ENCODE measurements around the gene FTSJ1. TPM values are rescaled to one million over a fixed set of nuclear protein-coding genes. Genes with fewer than 3 reads are reported as not detected.

The FTSJ1 gene
- total RNA-seq, 1 experiment from 2014 or later: 49.4 TPM

GRCh38 chrX:48520976-48521352 is 45.0 kb downstream of the FTSJ1 start:
- Histone ChIP-seq H3K23me2 (ENCODE audit: insufficient read length, low read depth, low read length, poor library complexity, severe bottlenecking) (no peaks in the 10 kb centered on the region), H3K79me1 (ENCODE audit: insufficient read depth, low read depth, low read length, poor library complexity, severe bottlenecking) (no peaks in the 10 kb centered on the region), H2BK5ac (ENCODE audit: insufficient read length, low read length) (no peak overlapping the region), H3K4me1 (ENCODE audit: insufficient read depth, low read length) (no peaks in the 10 kb centered on the region), H3K23ac (ENCODE audit: insufficient read length, low read depth, low read length) (no peak overlapping the region), H3K4ac (ENCODE audit: low read depth, low read length) (no peak overlapping the region), H3K27me3 (ENCODE audit: insufficient read depth, low read length) (no peaks in the 10 kb centered on the region), H4K8ac (replicated peaks; ENCODE audit: insufficient read length, low read depth, low read length) (no peak overlapping the region), H2BK15ac (ENCODE audit: low read depth, low read length) (no peak overlapping the region), H4K20me1 (ENCODE audit: control insufficient read depth, insufficient read depth, insufficient read length) (no peaks in the 10 kb centered on the region), H3T11ph (ENCODE audit: low read length) (no peak overlapping the region), H2BK12ac (ENCODE audit: insufficient read length, low read depth, low read length) (no peak overlapping the region), H3K18ac (ENCODE audit: insufficient read length, low read depth, low read length) (no peak overlapping the region), H3K79me2 (ENCODE audit: insufficient read depth, low read length) (no peaks in the 10 kb centered on the region; the same call in 1 of the 2 replicates), H4K91ac (ENCODE audit: insufficient read length, low read depth, low read length) (no peak overlapping the region), H2AFZ (ENCODE audit: low read length) (no peak overlapping the region), H2AK5ac (ENCODE audit: insufficient read length, low read length) (no peak overlapping the region), H2BK20ac (ENCODE audit: low read depth, low read length, poor library complexity, severe bottlenecking) (no peak overlapping the region), H3K27ac (ENCODE audit: insufficient read length, low read depth, low read length) (peak overlapping the region; percentile 34), H3K9me3 (ENCODE audit: control insufficient read depth, low read depth, low read length) (peaks cover 25% of the 10 kb centered on the region), H2BK120ac (ENCODE audit: low read depth, low read length, poor library complexity, severe bottlenecking) (no peak overlapping the region), H3K56ac (ENCODE audit: insufficient read length, low read depth, low read length) (no peak overlapping the region), H4K5ac (ENCODE audit: insufficient read length, low read depth, low read length) (no peak overlapping the region), H3K14ac (ENCODE audit: insufficient read depth, low read length) (no peak overlapping the region), H3K4me2 (ENCODE audit: insufficient read depth, insufficient read length, low read length) (peak overlapping the region; percentile 71), H3K9ac (ENCODE audit: extremely low read depth, insufficient read length, low read length) (no peak overlapping the region)
- Mint-ChIP-seq H3K9me3 (peaks cover 44 to 61% of the 10 kb centered on the region in 2 experiments), H3K4me1 (peaks cover 8 to 11% of the 10 kb centered on the region in 2 experiments; a peak in 3 of 4 replicates), H3K27ac (peak overlapping the region; percentile 59 to 95 (median 88); a peak in 6 of 7 replicates), H3K36me3 (ENCODE audit: insufficient read depth in 1 of 3, low read depth in 3 of 3) (peaks cover 11 to 30% (median 21%) of the 10 kb centered on the region in 3 experiments), H3K4me3 (peak overlapping the region; percentile 83 to 92), H3K27me3 (ENCODE audit: low read depth) (peaks cover 2% of the 10 kb centered on the region)
- DNase-seq: peak; percentile 63
- TF ChIP-seq CTCF (conservative IDR thresholded peaks at IDR 0.05): no peak
- no CpG with 5 or more reads among the region's 2 CpGs for WGBS (ENCODE audit: extremely low coverage, insufficient read length, low lambda C conversion rate)

Measured in H9 (cell line).